PC-9 (cell line): ENCODE measurements around the gene ACACA.

Experiments
- CTCF ChIP-seq: fragments of 200-600 bp; sonication (generic); conservative IDR thresholded peaks from 2 replicates; pipeline ENCODE4 v1.6.1; 2017; ENCODE audit warnings: mixed run types, antibody characterized with exemption, mild to moderate bottlenecking, moderate library complexity
- EZH2 ChIP-seq: fragments of 200-600 bp; sonication (generic); IDR thresholded peaks from 2 replicates; pipeline ENCODE4 v1.8.0; 2017; ENCODE audit warnings: antibody characterized with exemption, low read depth

GRCh38 chr17:37180376-37180775 lies 226.3 kb downstream of the ACACA start:
- TF ChIP-seq EZH2 (no peak), CTCF (no peak)
